Activated T-cell treated with anti-CD3 and anti-CD28 coated beads, Interleukin-2, amount 50 U/mL, for 4 hours (primary cell): Measurements from ENCODE around the gene ZMIZ1. TPM values are rescaled to one million over a fixed set of nuclear protein-coding genes. Genes with fewer than 3 reads are reported as not detected.

Source experiments
- ATAC-seq, 2 donors: fragments of 200-7000 bp; cut with Tn5 transposase; one replicate each; pipeline ENCODE4 v1.10.0; 2021
- DNase-seq: peaks from one replicate; pipeline ENCODE4 v3.0.0-alpha.2; 2020
- H3K27me3 Mint-ChIP-seq: one replicate; pipeline ENCODE4 v1.8.0; 2021; ENCODE audit warnings: low read depth, mixed read lengths
- H3K36me3 Mint-ChIP-seq: one replicate; pipeline ENCODE4 v1.8.0; 2022; ENCODE audit warnings: mixed read lengths; ENCODE audit not compliant: insufficient read depth
- H3K4me1 Mint-ChIP-seq: one replicate; pipeline ENCODE4 v1.8.0; 2021; ENCODE audit warnings: low read depth, mixed read lengths
- H3K4me3 Mint-ChIP-seq: one replicate; pipeline ENCODE4 v1.8.0; 2021; ENCODE audit warnings: mild to moderate bottlenecking, moderate library complexity, mixed read lengths
- H3K9me3 Mint-ChIP-seq: one replicate; pipeline ENCODE4 v1.8.0; 2021; ENCODE audit warnings: mixed read lengths
- total RNA-seq, 3 donors: library from RNA; stranded (reverse); gene quantifications; one replicate each; pipeline ENCODE4 v1.2.1, GENCODE V29; 2021

Gene ZMIZ1
- total RNA-seq, 3 donors from 2014 or later, result 17.7 to 21.0 (median 18.0) TPM

- H3K4me1 Mint-ChIP-seq, result peaks cover 43% of the 10 kb centered on the region
- ATAC-seq (peak; percentile 15 to 27), DNase-seq (no peak)
- H3K27me3 Mint-ChIP-seq, result no peaks in the 10 kb centered on the region
- H3K4me3 Mint-ChIP-seq, result peak overlapping the region; percentile 64
- H3K36me3 Mint-ChIP-seq, result no peaks in the 10 kb centered on the region
- no peaks in the 10 kb centered on the region for H3K9me3 Mint-ChIP-seq
Observed at GRCh38 chr10:79241990-79242619, 173.3 kb downstream of the ZMIZ1 start.

GRCh38 chr10:79242620-79243152 is 173.9 kb downstream of the ZMIZ1 start:
- ATAC-seq (peak; percentile 56 to 69), DNase-seq (peak; percentile 39)
- H3K36me3 Mint-ChIP-seq, result no peaks in the 10 kb centered on the region
- no peaks in the 10 kb centered on the region for H3K9me3 Mint-ChIP-seq
- H3K27me3 Mint-ChIP-seq, result no peaks in the 10 kb centered on the region
- H3K4me1 Mint-ChIP-seq, result peaks cover 46% of the 10 kb centered on the region
- peak overlapping the region; percentile 64 for H3K4me3 Mint-ChIP-seq

GRCh38 chr10:79243181-79244067 is 174.7 kb downstream of the ZMIZ1 start:
- Mint-ChIP-seq H3K4me1 (peaks cover 54% of the 10 kb centered on the region), H3K4me3 (peak overlapping the region; percentile 78), H3K9me3 (no peaks in the 10 kb centered on the region), H3K27me3 (no peaks in the 10 kb centered on the region), H3K36me3 (no peaks in the 10 kb centered on the region)
- peak; percentile 81 to 82 for ATAC-seq
- DNase-seq, result peak; percentile 49

- Mint-ChIP-seq H3K27me3 (no peaks in the 10 kb centered on the region), H3K36me3 (no peaks in the 10 kb centered on the region), H3K4me1 (peaks cover 59% of the 10 kb centered on the region), H3K9me3 (no peaks in the 10 kb centered on the region), H3K4me3 (peak overlapping the region; percentile 78)
- DNase-seq (no peak), ATAC-seq (no peak)
Observed at GRCh38 chr10:79244068-79244442, 175.3 kb downstream of the ZMIZ1 start.

GRCh38 chr10:79244841-79245504 is 176.2 kb downstream of the ZMIZ1 start:
- H3K9me3 Mint-ChIP-seq, result no peaks in the 10 kb centered on the region
- peaks cover 65% of the 10 kb centered on the region for H3K4me1 Mint-ChIP-seq
- no peaks in the 10 kb centered on the region for H3K36me3 Mint-ChIP-seq
- peak overlapping the region; percentile 78 for H3K4me3 Mint-ChIP-seq
- ATAC-seq (no peak), DNase-seq (no peak)
- no peaks in the 10 kb centered on the region for H3K27me3 Mint-ChIP-seq

GRCh38 chr10:79245539-79246208 is 176.9 kb downstream of the ZMIZ1 start:
- no peak for ATAC-seq
- peak overlapping the region; percentile 78 for H3K4me3 Mint-ChIP-seq
- no peaks in the 10 kb centered on the region for H3K36me3 Mint-ChIP-seq
- no peaks in the 10 kb centered on the region for H3K27me3 Mint-ChIP-seq
- no peak for DNase-seq
- peaks cover 67% of the 10 kb centered on the region for H3K4me1 Mint-ChIP-seq
- H3K9me3 Mint-ChIP-seq, result no peaks in the 10 kb centered on the region

- ATAC-seq (no peak), DNase-seq (no peak)
- H3K27me3 Mint-ChIP-seq, result no peaks in the 10 kb centered on the region
- no peak overlapping the region for H3K4me3 Mint-ChIP-seq
- no peaks in the 10 kb centered on the region for H3K9me3 Mint-ChIP-seq
- no peaks in the 10 kb centered on the region for H3K36me3 Mint-ChIP-seq
- H3K4me1 Mint-ChIP-seq, result peaks cover 65% of the 10 kb centered on the region
Observed at GRCh38 chr10:79246209-79246581, 177.4 kb downstream of the ZMIZ1 start.

GRCh38 chr10:79246606-79247275 is 178.0 kb downstream of the ZMIZ1 start:
- no peaks in the 10 kb centered on the region for H3K36me3 Mint-ChIP-seq
- H3K4me1 Mint-ChIP-seq, result peaks cover 62% of the 10 kb centered on the region
- no peak overlapping the region for H3K4me3 Mint-ChIP-seq

GRCh38 chr10:79247373-79248137 is 178.8 kb downstream of the ZMIZ1 start:
- H3K27me3 Mint-ChIP-seq, result no peaks in the 10 kb centered on the region
- no peaks in the 10 kb centered on the region for H3K9me3 Mint-ChIP-seq
- no peak for ATAC-seq
- DNase-seq, result no peak
- H3K4me3 Mint-ChIP-seq, result peak overlapping the region; percentile 1
- H3K36me3 Mint-ChIP-seq, result no peaks in the 10 kb centered on the region
- peaks cover 62% of the 10 kb centered on the region for H3K4me1 Mint-ChIP-seq

More at GRCh38 chr10:79246606-79247275, 178.0 kb downstream of the ZMIZ1 start:
- Mint-ChIP-seq H3K27me3 (no peaks in the 10 kb centered on the region), H3K9me3 (no peaks in the 10 kb centered on the region)
- ATAC-seq, result no peak
- DNase-seq, result no peak

GRCh38 chr10:79248341-79249185 is 179.8 kb downstream of the ZMIZ1 start:
- ATAC-seq, result no peak
- H3K36me3 Mint-ChIP-seq, result no peaks in the 10 kb centered on the region
- peaks cover 62% of the 10 kb centered on the region for H3K4me1 Mint-ChIP-seq
- no peak for DNase-seq
- H3K9me3 Mint-ChIP-seq, result no peaks in the 10 kb centered on the region
- H3K4me3 Mint-ChIP-seq, result no peak overlapping the region
- no peaks in the 10 kb centered on the region for H3K27me3 Mint-ChIP-seq

- ATAC-seq (peak; percentile 58 to 60), DNase-seq (no peak)
- Mint-ChIP-seq H3K9me3 (no peaks in the 10 kb centered on the region), H3K27me3 (no peaks in the 10 kb centered on the region), H3K36me3 (no peaks in the 10 kb centered on the region), H3K4me1 (peaks cover 54% of the 10 kb centered on the region), H3K4me3 (no peak overlapping the region)
Observed at GRCh38 chr10:79249186-79250121, 180.7 kb downstream of the ZMIZ1 start.
